Kasumi-1 (cell line): ENCODE measurements around the gene FLRT2.

Experiments
- DNase-seq, 2 experiments: peaks; one replicate each; lab custom pipeline; 2025; lab: John Stamatoyannopoulos, UW

The FLRT2 gene

GRCh38 chr14:85660243-85660922, 130.4 kb downstream of the FLRT2 start:
- DNase-seq = no peak

- DNase-seq = no peak
Observed at GRCh38 chr14:85662096-85662495, 132.2 kb downstream of the FLRT2 start.

- DNase-seq = no peak
Observed at GRCh38 chr14:85663256-85663655, 133.3 kb downstream of the FLRT2 start.

- no peak for DNase-seq
Observed at GRCh38 chr14:85663667-85664066, 133.7 kb downstream of the FLRT2 start.

- DNase-seq = no peak
Observed at GRCh38 chr14:85675957-85676356, 146.0 kb downstream of the FLRT2 start.

GRCh38 chr14:85686908-85687307, 157.0 kb downstream of the FLRT2 start:
- DNase-seq = no peak

- no peak for DNase-seq
Observed at GRCh38 chr14:85687456-85687855, 157.5 kb downstream of the FLRT2 start.

- no peak for DNase-seq
Observed at GRCh38 chr14:85688006-85688405, 158.1 kb downstream of the FLRT2 start.

GRCh38 chr14:85695300-85695699, 165.4 kb downstream of the FLRT2 start:
- DNase-seq = no peak

GRCh38 chr14:85701116-85701515, 171.2 kb downstream of the FLRT2 start:
- DNase-seq = no peak

GRCh38 chr14:85701763-85702162, 171.8 kb downstream of the FLRT2 start:
- no peak for DNase-seq

GRCh38 chr14:85702191-85702590, 172.2 kb downstream of the FLRT2 start:
- DNase-seq = peak in 1 of 2 experiments; percentile 15

- DNase-seq = no peak
Observed at GRCh38 chr14:85702997-85703396, 173.1 kb downstream of the FLRT2 start.
